HFF-Myc (cell line): Measurements from ENCODE around the gene CSNK2B.

ENCODE experiments used
- DNase-seq: peaks from one replicate; pipeline ENCODE4 v3.0.0-alpha.2; 2011; ENCODE audit warnings: low read depth; ENCODE audit errors: extremely low read depth
- H3K4me3 ChIP-seq: replicated peaks from 2 replicates; pipeline ENCODE4 v1.5.1; 2011; ENCODE audit warnings: low read depth, mild to moderate bottlenecking, control low read depth, low read length
- TF ChIP-seq, protein P1 (sequence below): IDR thresholded peaks from 2 replicates; pipeline ENCODE4 v1.5.1; 2012; ENCODE audit warnings: mild to moderate bottlenecking, low read depth, low read length, control low read depth; ENCODE audit errors: missing control alignments

CSNK2B gene

DNA sequence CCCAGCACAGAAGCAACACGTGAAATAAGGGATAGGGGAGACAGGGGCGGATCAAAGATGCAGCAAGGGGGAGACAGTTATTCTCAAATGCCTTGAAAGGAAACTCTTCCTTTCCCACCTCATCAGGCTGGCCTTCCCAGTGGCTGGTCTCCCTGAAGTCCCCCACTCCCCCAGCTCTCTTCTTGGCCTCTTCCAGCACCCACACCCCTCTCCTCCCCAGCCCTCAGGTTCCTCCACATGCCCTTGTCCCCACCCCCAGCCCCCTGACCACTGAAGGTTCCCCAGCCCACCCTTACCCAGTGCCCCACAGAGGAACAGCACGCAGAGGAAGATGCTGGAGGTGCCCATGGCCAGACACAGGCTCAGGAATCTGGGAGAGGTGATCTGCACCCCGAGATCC lies 47.6 kb downstream of the CSNK2B start:
- no peak overlapping the region for H3K4me3 ChIP-seq
- DNase-seq, result no peak
- TF ChIP-seq, protein P1, sequence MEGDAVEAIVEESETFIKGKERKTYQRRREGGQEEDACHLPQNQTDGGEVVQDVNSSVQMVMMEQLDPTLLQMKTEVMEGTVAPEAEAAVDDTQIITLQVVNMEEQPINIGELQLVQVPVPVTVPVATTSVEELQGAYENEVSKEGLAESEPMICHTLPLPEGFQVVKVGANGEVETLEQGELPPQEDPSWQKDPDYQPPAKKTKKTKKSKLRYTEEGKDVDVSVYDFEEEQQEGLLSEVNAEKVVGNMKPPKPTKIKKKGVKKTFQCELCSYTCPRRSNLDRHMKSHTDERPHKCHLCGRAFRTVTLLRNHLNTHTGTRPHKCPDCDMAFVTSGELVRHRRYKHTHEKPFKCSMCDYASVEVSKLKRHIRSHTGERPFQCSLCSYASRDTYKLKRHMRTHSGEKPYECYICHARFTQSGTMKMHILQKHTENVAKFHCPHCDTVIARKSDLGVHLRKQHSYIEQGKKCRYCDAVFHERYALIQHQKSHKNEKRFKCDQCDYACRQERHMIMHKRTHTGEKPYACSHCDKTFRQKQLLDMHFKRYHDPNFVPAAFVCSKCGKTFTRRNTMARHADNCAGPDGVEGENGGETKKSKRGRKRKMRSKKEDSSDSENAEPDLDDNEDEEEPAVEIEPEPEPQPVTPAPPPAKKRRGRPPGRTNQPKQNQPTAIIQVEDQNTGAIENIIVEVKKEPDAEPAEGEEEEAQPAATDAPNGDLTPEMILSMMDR, result no peak

DNA sequence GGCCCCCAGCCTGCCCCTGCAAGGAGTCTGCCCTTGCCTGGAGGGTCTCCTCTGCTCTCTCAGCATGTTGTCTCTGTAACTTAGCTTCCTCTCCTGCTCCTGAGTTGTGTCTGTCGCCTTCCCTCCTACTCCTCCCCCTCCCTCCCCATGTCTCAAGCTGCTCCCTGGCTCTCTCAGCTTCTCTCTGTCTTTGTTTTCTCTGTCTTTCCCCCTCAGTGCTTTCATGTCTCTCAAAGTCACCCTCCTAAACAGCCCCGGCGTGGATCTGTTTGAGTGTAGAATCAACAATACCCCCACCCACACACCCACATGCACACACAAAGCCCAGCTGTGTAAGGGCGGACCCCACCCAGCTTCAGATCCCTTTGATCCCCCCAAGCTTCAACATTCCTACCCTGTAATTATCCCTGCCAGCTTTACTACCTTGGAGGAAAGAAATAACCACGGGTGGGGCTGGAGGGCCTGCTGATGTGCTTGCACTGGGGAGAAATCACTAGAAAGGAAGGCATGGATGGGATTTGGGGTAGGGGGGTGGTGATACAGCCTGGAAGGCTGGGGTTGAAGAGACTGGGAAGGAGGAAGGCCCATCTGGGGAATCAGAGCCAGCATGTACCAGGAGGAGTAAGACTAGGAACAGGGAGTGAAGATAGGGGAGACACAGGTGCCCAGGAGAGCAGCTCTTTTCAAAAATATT lies 48.3 kb downstream of the CSNK2B start:
- no peak for DNase-seq
- H3K4me3 ChIP-seq, result no peak overlapping the region
- TF ChIP-seq, protein P1, result no peak

DNA sequence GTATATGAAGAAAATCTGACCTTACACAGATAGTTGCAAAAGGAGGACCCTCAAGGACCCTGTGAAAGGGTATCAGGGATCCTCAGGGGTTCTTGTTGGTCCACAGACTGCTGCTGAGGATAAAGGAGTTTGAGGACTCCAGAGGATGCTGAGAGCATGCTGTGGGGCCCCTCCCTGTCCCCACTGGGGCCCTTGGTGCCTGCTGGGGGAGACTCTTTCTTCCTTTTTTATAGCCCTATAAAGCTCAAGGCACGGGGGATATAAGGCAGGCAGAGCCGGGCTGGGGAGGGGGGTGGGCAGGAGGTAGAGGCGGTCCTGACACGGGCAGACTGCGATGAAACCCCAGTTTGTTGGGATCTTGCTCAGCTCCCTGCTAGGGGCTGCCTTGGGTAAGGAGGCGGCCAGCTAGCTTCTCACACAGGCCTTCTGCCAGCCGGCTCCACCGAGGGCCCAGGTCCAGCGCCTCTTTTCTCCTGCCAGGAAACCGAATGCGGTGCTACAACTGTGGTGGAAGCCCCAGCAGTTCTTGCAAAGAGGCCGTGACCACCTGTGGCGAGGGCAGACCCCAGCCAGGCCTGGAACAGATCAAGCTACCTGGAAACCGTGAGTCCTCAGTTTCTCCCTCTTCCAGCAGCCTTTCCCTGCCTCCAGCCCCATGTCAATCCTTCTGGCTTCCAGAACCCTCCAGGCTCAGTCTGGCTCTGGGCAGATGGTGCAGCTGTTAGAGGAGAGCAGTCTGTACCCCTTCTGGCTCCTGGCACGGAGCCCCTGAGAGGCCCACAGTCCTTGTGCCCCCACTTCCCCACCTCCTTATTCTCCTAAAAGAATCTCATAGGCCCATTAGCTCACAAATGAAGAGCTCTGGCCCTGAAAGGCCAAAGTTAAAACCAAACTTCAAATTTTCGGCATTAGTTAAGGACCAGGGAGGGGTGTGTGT lies 49.4 kb downstream of the CSNK2B start, which contains the start of gene LY6G6D:
TSS of gene LY6G6D (plus strand) at position 327 of the 937 bp plus-strand sequence. CDS start at position 335, 8 bp downstream.
- no peak for DNase-seq
- H3K4me3 ChIP-seq, result no peak within 1 kb of the TSS
- TF ChIP-seq, protein P1, result no peak

DNA sequence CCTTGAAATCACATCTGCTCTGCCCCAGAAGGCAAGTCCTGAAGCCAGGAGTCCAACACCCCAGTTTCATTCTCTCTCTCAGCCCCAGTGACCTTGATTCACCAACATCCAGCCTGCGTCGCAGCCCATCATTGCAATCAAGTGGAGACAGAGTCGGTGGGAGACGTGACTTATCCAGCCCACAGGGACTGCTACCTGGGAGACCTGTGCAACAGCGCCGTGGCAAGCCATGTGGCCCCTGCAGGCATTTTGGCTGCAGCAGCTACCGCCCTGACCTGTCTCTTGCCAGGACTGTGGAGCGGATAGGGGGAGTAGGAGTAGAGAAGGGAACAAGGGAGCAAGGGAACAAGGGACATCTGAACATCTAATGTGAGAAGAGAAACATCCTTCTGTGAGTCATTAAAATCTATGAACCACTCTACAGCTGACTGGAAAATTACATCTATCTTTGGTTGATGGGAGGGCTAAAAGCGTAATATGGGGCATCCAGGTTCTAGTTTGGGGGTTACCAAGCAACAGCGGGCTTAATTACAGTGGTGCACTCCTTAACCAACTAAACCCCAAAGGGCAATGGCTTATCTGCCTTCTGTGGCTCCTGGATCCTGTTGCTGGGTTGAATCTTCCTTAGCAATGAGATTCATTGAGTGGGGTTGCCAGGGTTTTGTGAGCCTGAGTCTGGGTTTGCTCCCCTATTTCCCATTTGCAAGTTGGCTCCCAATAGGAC lies 51.8 kb downstream of the CSNK2B start:
- TF ChIP-seq, protein P1, result no peak
- DNase-seq, result no peak
- no peak overlapping the region for H3K4me3 ChIP-seq

DNA sequence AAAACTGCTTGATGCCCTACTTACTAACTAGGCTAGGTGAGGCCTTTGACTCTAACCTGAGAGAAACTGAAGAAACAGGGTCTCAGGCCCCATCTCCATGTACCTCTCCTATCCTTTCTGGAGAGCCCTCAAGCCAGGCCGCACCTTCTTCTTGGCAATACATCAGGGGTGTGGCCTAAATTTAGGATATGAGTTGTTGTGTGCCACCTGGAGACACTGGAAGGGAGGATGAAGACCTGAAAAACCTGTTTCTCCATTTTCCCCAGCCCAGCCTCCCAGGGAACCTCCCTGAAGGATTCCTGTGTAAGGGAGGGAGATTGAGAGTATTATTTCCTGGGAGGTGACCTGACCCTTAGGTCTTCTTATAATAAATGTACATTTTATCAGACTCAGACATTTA lies 52.4 kb downstream of the CSNK2B start:
- TF ChIP-seq, protein P1, result no peak
- DNase-seq, result no peak
- no peak overlapping the region for H3K4me3 ChIP-seq

DNA sequence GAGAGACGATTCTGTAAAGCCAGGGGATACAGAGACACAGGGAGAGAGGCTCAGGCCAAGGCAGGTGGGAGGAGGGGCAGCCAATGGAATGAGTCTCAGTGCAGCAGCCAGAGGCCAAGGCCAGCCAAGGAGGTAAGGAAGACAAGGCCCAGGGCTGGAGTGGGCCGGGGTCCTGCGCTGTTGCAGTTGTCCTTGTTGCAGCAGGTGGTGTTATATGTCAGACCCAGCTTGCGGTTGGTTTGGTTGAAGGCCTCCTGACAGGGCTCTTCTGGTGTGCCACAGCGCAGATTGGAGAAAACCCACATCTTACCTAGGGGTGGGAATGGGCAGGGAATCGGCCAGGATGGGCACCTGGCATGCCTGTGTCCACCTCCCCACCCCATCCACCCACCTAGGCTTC lies 53.1 kb downstream of the CSNK2B start:
- TF ChIP-seq, protein P1, result no peak
- no peak overlapping the region for H3K4me3 ChIP-seq
- DNase-seq, result no peak
